ENCODE results near the gene LGSN.
"Not testable (repeated sequence)": the region's sequence is repeated elsewhere in the genome, so short reads cannot be mapped to it uniquely, and the experiment has no call there.

LGSN gene

GRCh38 chr6:63305277-63305676, 14.5 kb downstream of the LGSN start:
- DNase-seq: no peak

GRCh38 chr6:63303476-63303875, 16.3 kb downstream of the LGSN start:
- no peak for DNase-seq

- no peak for DNase-seq
Observed at GRCh38 chr6:63299667-63300066, 20.1 kb downstream of the LGSN start.

GRCh38 chr6:63295553-63296194, 24.1 kb downstream of the LGSN start:
- DNase-seq: no peak

- DNase-seq: no peak
Observed at GRCh38 chr6:63290492-63291058, 29.2 kb downstream of the LGSN start.

- no peak for DNase-seq
Observed at GRCh38 chr6:63289269-63289872, 30.4 kb downstream of the LGSN start.

GRCh38 chr6:63280639-63281180, 39.1 kb downstream of the LGSN start:
- no peak for DNase-seq

- DNase-seq: no peak
Observed at GRCh38 chr6:63278916-63279315, 40.9 kb downstream of the LGSN start.

GRCh38 chr6:63275953-63276352, 43.8 kb downstream of the LGSN start:
- DNase-seq: no peak

GRCh38 chr6:63274795-63275430, 44.9 kb downstream of the LGSN start:
- not testable (repeated sequence) for DNase-seq

- DNase-seq: no peak
Observed at GRCh38 chr6:63272397-63272796, 47.4 kb downstream of the LGSN start.

GRCh38 chr6:63269470-63269869, 50.3 kb downstream of the LGSN start:
- DNase-seq: no peak

GRCh38 chr6:63268574-63268973, 51.2 kb downstream of the LGSN start:
- no peak for DNase-seq

GRCh38 chr6:63267828-63268227, 52.0 kb downstream of the LGSN start:
- no peak for DNase-seq

- no peak for DNase-seq
Observed at GRCh38 chr6:63267046-63267445, 52.7 kb downstream of the LGSN start.

GRCh38 chr6:63263444-63263843, 56.3 kb downstream of the LGSN start:
- no peak for DNase-seq

- no peak for DNase-seq
Observed at GRCh38 chr6:63261820-63262219, 58.0 kb downstream of the LGSN start.

GRCh38 chr6:63259153-63259552, 60.6 kb downstream of the LGSN start:
- DNase-seq: no peak

GRCh38 chr6:63249875-63250482, 69.8 kb downstream of the LGSN start:
- DNase-seq: no peak

- no peak for DNase-seq
Observed at GRCh38 chr6:63246581-63246980, 73.2 kb downstream of the LGSN start.

GRCh38 chr6:63245909-63246308, 73.9 kb downstream of the LGSN start:
- no peak for DNase-seq

GRCh38 chr6:63245420-63245819, 74.4 kb downstream of the LGSN start:
- no peak for DNase-seq

GRCh38 chr6:63236398-63236817, 83.4 kb downstream of the LGSN start:
- no peak for DNase-seq

Data from NCI-H2029 (cell line).